Head of caudate nucleus (tissue), 42 donors: Measurements from ENCODE around the gene TEAD1.

Experiments used
- DNase-seq, 42 donors: peaks; one replicate each; pipeline versions ENCODE4 v3.0.0 to v3.0.0-alpha.2; 2020 to 2021; ENCODE audit warnings: mixed read lengths in 7 of 42
- intact Hi-C: fragments of 100-400 bp; cut with DNase I; formaldehyde crosslinking; loops from one replicate; pipeline ENCODE4 v1.15.0; 2022

TEAD1 gene

DNA sequence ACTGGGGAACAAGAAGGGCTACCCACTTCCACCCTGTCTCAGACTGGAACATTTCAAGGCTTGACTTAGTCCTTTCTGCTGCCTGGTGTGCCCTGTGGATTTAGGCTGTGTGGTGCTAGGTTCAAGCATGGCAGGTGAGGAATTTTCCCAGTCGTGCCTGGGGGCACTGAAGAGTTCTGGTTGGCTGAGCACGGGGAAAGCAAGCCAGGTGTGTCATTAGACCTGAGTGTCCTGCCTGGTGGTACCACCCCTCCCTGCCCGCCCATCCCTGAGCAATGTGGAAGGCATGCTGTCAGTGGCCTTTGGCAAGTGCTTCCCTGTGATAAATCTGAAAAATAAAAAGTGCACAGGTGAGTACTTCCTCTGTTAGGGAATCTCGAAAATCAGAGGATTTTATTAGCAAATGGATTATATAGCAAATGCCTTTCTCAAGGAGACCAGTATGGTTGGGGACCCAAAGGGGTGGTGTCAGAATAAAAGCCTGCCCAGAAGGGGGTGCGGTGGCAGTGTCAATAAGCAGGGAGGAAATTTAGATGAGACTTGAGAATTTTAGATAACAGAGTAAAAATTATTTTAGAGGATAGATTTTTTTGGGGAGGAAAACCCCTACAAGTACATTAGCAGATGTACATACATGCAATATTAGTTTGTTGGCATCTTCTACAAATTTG lies 22.8 kb downstream of the TEAD1 start:
- intact Hi-C loops = no loop called here
- DNase-seq = no peak

DNA sequence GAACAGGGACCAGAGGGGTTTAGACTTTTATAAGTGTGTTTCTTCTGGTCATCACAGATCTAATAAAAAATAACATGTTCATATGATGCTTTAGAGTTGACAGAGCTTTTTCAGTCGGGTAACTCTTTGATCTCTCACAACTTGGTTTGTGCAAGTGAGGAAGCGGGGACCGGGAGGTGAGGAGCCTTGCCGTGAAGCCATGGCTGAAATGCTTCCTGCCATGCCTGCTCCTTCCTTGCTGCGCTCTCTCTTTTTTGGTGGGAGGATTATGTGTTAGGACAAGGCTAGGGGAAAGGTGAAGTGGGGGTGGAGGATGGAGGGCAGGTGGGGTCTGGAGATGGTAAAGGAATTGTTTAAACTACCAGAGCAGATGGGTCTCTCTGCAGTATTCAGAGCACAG lies 23.8 kb downstream of the TEAD1 start:
- intact Hi-C loops = no loop called here
- DNase-seq = peak in 1 of 42 donors; percentile 26

DNA sequence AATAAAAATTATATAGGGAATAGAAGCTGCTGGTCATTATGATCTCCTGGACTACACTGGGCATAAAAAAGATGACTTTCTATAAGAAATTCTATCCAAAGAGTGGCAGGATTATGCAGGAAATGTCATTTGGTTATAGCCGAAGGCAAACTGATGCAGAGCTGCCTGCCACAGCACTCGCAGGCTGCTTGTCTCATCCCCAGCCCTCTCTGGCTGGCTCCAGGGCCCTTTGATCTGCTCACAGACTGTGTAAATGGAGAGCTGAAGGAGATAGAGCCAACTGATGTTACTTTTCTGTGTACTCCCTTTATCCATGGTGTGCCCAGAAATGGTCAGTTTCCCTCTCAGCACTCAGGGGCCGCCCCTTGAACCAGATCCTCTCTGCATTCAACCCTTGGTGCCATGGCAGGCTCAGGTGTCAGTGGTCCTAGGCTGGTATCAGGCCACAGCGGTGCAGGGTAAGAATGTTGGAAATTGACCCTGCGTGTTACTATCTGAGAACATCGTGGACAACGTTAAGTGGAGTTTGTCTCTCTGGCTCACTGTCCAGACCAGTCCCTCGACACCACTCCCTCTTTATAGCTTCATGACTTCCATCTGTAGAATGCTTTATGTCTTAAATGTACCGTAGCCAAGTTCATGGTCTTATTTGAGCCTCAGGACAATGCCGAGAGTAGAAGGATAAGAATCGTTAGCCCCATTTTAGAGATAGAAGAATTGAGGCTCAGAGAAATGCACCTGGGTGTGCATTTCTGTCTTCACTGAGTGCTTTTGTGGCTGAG lies 27.8 kb downstream of the TEAD1 start:
- no peak for DNase-seq
- intact Hi-C loops = no loop called here

DNA sequence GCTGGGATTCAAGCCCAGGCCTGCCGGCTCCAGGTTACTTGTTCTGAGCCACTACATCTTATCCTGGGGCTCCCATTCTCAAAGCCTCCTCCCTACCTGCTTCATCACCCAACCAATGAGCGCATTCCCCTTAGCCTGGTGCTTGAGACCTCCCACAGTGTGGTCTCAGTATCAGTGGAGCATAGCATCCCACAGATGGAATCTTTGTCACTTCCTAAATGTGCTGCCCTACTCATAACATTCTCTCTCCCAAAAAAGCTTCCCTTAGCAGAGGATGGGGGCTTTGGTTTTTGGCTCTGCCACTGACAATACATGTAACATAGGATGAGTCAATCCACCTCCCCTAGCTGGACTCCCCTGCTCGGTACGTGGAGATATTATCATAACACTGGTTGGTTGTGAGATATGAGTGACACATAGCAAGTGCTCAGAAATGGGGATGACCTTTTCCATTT lies 28.8 kb downstream of the TEAD1 start:
- no peak for DNase-seq
- intact Hi-C loops = no loop called here

DNA sequence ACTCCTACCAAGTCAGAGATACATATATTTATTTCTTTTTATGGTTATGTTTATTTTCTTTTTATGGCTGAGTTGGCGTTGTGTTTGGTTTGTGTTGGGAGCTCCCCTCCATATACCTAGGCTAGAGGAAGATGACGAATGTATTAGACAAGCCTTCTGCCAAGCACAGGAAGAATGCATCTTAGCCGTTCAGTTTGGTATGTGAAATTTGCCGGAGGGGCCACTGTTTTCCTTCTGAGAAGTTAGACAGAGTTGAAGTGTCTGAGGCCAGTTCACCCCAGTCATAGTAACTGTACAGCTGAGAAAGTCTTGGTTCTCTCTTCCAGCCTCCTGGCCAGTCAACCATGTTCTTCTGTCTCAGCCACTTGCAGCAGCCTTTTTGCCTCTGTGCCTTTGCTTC lies 29.8 kb downstream of the TEAD1 start:
- intact Hi-C loops = no loop called here
- no peak for DNase-seq

DNA sequence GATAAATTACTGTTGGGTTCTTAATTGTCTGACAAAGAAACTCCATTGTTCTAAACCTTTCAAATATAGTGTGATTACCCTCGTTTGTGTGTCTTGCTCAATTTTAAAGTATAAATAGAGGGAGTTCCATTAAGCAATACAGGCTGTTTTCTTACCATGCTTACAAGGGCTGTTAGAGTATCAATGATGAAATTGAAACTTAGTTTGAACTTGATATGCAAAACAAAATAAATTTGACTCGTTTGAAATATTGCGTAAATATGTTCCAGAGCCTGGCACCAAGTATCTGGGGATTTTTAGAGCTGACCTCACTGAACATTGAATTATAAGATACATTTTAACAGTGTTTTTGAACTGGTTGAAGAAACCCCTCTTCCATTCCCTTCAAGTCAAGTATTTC lies 31.7 kb downstream of the TEAD1 start:
- intact Hi-C loops = no loop called here
- no peak for DNase-seq

DNA sequence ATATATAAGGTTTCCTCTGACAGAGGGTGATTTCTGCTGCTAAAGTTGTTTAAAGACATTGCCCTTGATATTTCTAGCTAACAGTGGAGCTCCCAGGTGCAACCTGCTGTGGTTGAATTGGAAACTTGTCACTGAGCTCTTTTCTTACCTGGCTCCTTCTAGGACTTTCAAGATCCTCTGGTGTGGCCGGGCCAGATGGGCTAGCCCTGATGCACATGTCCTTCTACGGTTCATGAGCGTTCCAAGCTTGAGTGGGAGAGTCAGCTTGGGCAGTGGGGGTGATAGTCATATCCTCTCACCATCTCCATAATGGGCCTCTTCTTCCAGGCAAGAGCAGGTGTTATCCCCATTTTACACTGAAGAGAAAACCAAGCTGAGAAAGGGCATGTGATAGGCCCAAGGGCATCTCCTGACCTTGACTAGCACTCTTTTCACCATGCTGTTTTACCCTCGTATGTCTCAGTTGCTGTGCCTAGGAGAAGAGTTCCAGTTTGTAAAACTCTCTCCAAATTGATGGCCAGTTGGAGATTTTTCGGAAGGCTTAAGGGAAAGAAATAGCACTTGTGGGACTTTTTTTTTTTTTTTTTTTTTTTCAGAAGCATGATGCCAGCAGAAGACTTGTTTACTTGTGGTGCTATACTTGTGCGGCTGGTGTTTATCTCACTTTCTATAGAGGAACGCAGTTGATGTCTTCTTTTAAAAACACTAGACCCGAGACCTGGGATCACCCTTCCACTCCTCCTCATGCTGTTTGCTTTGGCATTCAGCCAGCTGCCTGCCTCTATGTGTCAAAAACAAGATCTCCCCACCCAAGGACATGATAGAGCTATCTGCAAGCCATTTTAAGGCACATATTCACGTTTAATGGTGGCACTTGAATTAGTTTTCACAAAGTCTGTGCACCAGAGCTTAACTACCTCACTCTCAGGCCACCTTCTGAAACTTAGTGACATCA lies 32.6 kb downstream of the TEAD1 start:
- no peak for DNase-seq
- intact Hi-C loops = no loop called here

DNA sequence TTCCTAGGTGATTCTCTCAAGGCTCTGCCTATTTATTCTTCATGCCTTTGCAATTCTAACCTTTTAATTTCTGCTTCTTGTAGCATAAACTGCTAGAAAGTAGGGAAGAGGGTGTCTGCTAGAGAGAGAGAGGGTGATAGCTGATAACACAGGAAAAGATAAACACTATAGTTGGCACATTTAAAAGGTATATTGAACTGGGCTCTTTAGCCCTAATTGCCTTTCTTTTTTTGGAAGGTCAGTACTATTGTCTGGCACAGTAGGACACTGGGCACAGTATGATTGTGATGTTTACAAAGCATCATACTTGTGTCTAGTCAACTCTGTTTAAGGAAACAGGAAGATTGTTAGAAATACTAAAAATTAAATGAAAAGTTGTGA lies 33.3 kb downstream of the TEAD1 start:
- intact Hi-C loops = no loop called here
- no peak for DNase-seq

DNA sequence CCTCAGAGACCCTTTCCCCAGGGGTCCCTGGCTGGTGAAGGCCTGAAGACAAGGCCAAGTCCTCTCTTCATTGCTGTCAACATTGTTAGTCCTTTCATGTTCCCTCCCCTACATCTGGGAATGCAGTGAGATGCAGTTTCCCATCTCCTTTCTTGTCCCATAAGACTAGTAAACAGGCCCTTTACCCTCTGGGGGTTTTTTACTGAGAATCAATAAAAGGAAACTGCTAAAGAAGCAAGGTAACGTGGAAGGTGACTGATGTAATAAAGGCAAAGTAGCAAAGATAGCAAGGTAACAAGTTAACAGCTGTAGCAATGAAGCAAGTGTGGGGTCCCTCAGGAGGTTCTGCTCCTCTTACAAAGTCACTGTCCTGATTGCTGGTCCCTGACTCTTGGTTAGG lies 37.3 kb downstream of the TEAD1 start:
- intact Hi-C loops = no loop called here
- no peak for DNase-seq

DNA sequence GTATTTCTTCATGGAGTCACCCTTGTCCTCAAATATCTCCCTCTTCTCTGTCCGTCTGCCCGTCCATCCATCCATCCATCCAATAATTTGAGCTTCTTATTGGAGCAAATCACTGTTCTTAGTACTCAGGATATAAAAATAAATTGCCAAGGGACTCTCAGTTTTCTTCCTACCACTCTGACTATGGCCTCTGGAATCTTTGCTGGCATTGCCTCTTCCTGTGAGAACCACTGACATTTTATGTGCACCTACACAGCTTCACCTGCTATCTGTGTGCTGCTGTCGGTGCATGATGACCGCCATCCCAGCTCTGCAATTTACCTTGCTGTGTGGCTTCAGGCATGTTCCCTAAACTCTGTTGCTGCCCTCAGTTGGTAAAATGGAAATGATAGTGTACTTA lies 37.9 kb downstream of the TEAD1 start:
- no peak for DNase-seq
- intact Hi-C loops = no loop called here

DNA sequence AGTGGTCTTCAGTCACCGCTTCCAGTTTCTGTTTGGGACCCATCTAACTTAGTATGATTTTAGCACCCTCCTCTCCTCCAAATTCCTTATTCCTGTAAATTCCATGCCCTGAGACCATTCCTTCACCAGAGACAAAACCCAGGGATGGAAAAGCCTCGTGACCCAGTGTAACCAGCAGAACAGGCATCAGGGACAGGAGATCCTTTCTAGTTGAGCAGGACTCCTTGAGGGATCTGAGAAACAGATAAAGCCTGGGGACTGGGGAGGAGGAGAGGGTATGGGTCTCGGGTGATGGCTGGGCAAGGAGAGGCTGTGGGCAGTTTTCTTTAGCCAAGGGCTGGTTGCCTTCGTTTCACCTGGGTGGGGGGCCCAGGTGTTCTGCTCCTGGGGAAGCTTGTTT lies 40.9 kb downstream of the TEAD1 start:
- intact Hi-C loops = no loop called here
- DNase-seq = peak in 1 of 42 donors; percentile 23

DNA sequence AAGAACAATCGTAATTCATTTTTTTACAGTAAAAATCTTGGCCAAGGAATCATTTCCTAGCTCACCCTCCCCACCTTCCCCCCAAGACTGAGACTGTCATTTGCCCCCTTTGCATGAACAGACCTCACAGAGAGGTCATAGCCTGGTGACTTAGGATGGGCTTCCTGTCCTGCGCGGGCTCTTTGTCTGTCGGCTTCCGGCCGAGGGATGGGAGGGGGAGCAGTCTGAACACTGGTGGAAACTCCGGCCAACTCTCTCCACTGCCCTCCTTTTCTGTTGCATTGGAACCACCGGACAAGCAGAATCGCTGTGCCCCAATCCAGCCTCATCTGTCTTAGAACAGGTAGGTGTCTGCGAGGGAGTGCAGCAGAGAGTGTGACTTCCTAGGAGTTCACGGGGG lies 41.7 kb downstream of the TEAD1 start:
- intact Hi-C loops = no loop called here
- peak in 3 of 42 donors; percentile 9 to 48 (median 37) for DNase-seq

DNA sequence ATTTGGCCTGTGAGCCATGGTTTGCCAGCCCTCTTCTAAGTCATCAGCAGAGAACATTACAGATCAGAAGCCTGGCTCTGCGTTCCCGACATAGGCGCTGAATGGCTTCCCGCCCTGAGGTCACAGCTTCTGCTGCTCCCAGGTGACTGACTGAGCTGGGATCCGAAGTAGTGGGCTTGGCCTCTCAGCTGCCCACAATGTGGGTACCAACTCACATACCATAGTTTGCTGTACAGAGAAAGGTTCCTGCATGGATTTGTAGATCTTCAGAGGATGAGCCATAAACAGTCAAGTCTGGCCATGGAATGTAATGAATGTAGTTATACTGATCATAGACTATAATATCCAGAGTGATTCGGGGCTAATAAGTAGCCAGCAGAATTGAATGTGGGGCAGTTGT lies 42.6 kb downstream of the TEAD1 start:
- intact Hi-C loops = no loop called here
- DNase-seq = peak in 1 of 42 donors; percentile 20

DNA sequence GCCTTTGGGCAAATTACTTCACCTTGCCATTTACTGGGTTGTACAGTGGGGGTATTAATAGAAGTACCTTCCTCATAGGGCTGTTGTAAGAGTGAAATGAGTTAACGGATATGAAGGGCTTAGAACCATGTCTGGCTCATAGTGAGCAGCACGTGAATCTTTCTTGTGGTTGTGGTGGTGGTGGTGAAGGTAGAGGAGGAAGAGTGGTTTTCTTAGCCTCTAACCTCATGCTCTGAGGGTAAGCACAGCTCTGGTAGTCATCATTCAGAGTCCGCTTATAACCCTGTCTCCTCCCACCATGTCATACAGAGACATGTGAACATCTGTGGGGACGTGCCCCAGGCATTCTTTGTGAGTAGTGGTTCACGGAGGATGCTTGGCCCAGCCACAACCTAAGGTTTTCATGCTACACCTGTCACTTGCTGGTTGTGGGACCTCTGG lies 43.6 kb downstream of the TEAD1 start:
- DNase-seq = no peak
- intact Hi-C loops = no loop called here

DNA sequence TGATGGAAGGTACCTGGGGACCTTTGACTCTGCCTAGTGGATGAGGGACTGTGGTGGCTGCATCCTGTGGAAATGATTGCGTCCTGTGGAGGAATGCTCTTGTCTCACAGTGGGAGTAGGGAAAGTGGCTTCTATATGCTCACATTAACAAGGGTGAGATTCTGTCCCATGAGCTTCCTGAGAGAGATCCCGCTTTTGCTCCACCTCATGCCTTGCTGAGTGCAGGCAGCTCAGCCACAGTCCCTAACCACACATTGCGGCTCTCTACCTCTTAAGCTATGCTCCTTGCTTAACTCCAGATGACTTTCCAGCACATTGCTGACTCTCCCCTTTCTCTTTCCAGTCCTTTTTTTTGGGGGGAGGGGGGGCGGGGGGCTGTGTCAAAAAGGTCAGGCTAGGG lies 45.0 kb downstream of the TEAD1 start:
- no peak for DNase-seq
- intact Hi-C loops = no loop called here

DNA sequence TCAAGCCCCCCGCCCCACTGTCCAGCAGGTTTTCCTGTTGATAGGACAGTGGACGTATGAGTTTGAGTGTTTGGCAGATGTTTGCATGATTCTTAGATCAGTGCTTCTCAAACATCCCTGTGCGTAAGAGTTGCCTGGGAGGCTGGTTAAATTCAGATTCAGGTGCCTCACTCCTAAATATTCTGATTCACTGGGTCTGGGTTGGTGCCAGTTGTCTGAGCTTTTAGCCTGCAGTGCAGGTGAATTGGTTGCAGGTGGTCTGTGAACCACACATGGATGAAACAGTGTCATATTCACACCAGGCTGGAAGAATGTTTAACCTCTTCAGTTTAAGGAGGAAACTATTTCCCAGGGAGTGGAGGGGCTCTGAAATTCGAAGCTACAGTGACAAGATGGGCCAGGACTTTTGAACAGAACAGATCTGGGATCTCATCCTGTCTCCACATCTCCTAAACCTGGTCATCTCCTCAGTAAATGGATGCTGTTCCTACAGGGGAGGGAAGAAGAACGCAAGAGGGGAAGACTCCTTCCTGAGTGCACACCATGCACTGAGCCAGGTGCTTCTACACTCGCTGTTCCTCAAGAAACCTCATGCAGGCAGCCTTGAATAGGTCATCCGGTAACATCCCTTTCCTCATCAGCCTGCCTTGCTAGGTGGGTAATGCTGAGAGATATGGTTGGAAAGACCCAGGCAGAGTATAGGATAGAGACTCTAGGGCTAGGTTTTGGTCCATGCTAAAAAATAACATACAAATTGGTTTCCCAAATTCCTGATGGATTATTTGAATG lies 47.8 kb downstream of the TEAD1 start:
- intact Hi-C loops = no loop called here

DNA sequence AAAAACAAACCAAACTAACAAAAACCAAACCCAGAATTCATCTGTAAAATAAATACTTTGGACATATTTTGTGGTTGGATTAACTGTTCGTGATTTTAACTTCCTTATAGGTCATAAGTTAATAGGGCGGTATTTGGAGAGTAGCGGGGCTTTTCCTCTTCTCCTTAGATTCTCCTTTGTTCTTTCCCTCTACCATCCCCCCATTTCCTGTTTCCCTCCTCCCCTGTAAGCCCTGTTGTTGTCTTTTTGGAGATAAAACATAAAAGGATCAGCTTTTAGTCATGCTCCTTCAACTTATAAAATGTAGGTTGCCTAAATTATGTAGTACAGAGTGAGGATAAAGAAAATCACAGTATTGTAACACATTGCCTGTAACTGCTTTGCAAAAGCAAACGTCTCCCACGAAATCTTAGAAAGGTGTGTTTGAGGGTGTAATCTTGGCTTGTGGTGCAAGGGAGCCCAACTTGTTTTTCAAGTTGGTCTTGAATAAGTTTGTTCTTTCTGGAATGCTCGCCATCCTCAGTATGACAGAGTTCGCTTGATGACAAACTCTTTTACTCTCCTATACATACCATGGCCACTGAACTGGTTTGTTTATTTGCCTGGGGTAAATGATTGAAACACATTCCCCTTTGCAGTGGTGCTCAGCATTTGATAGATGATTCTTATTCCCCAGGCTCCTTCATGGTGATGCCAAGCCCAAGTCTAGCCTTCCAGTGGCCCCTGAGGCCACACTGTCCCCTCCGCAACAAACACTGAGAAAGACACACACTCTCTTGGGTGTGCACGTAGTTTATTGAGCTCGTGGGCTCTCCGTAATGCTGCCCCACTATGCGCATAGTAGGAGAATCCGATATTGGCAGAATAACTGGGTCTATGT lies 49.4 kb downstream of the TEAD1 start:
- no peak for DNase-seq
- intact Hi-C loops = no loop called here

More for the DNA sequence above, 47.8 kb downstream of the TEAD1 start:
- no peak for DNase-seq
